ENCODE results near the gene SERPINE1. TPM values are rescaled to one million over a fixed set of nuclear protein-coding genes. Genes with fewer than 3 reads are reported as not detected.

Gene SERPINE1
- total RNA-seq, 4 donors from 2014 or later: 1.3 to 26.2 (median 5.5) TPM

DNA sequence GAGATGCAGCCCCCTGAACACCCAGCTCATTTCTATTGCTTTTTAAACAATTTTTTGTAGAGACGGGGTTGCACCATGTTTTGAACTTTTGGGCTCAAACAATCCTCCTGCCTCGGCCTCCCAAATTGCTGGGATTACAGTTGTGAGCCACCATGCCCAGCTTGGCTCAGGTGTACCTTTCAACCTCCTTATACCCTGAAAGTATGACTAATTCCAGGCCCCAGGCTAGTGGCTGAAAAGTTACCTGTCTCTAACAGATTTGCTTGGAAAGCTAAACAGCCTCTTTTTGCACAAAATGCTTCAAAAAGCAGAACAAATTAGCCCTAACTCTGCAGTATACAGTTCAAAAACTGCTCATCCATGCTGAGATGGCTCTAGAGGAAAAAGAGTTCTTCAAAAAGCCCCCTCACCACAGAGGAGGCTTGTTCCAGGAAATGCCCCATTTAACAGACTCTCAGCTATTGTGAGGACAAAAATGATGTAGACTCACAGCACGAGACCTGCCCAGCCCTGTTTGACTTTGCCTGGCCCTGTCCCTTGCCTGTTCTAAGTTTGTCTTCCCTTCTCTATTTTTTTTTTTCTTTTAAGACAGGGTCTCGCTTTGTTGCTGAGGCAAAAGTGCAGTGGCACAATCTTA lies 14.0 kb downstream of the SERPINE1 start:
- 81% methylated on average over 4 of the region's 4 CpGs; no CpG with 5 or more reads in 1 of the 2 donors for WGBS, 2 donors (ENCODE audit: low coverage in 1 of 2)

DNA sequence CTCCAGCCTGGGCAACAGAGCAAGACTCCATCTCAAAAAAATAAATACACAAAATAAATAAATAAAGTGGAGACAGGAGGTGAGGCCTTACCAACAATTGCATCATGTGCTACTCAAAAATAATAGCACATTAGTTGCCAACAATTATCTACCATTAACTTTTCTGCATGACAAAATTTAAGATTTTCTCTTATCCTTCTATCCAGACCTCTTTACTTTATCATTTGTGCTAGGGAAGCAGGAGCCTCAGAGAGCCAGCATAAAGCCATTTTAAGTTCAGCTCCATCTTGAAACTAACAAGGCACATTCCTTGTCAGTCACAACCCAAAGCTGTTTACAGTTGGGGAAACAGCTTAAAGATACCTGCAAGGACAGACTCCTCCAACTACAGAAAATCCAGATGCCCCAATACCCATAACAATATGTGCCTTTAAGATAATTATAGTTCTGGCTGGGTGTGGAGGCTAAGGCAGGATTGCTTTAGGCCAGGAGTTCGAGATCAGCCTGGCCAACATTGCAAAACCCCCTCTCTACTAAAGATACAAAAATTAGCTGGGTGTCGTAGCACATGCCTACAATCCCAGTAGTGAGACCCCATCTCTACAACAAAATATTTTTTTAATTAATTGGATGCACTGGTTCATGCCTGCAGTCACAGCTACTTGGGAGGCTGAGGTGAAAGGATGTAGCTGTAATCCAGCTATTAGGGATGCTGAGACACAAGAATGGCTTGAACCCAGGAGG lies 25.2 kb downstream of the SERPINE1 start:
- intact Hi-C loops (cut with DNase I; ENCODE audit: low total_unique reads): no loop called here
- Histone ChIP-seq H3K4me1 (peaks cover 5 to 16% (median 9%) of the 10 kb centered on the region in 4 donors), H3K27me3 (no peaks in the 10 kb centered on the region), H3K4me3 (no peak overlapping the region), H3K9me3 (no peaks in the 10 kb centered on the region), H3K36me3 (no peaks in the 10 kb centered on the region), H3K27ac (no peak overlapping the region)
- no peak for TF ChIP-seq POLR2A (IDR thresholded peaks at IDR 0.05)
- TF ChIP-seq CTCF (IDR thresholded peaks at IDR 0.05): no peak
- TF ChIP-seq POLR2AphosphoS5 (IDR thresholded peaks at IDR 0.05): no peak
- no peak for TF ChIP-seq EP300 (IDR thresholded peaks at IDR 0.05; ENCODE audit: low read depth)
- 60 to 73% methylated on average over 1 to 2 of the region's 2 CpGs for WGBS, 2 donors (ENCODE audit: low coverage in 1 of 2)
- in situ Hi-C loops (cut with MboI; ENCODE audit: low pct_ligation_motif_present in 1 of 4, low pct_unique_long_range_greater_than_20kb in 1 of 4, low sequenced_read_pairs in 3 of 4): no loop called here
- DNase-seq: no peak

More for the DNA sequence above, 14.0 kb downstream of the SERPINE1 start:
- no peak for TF ChIP-seq CTCF (IDR thresholded peaks at IDR 0.05)
- TF ChIP-seq POLR2A (IDR thresholded peaks at IDR 0.05): no peak
- TF ChIP-seq EP300 (IDR thresholded peaks at IDR 0.05; ENCODE audit: low read depth): no peak
- TF ChIP-seq POLR2AphosphoS5 (IDR thresholded peaks at IDR 0.05): no peak
- peaks cover 7 to 31% (median 15%) of the 10 kb centered on the region in 4 donors for H3K4me1 ChIP-seq
- in situ Hi-C loops (cut with MboI; ENCODE audit: low pct_ligation_motif_present in 1 of 4, low pct_unique_long_range_greater_than_20kb in 1 of 4, low sequenced_read_pairs in 3 of 4): loop anchor here in 2 of 4 donors (10.0 to 25.0 kb wide), 4 partner anchors 54 to 246 kb away; partner anchors contain the start of gene ACHE (in 1 of the 2)
- intact Hi-C loops (cut with DNase I; ENCODE audit: low total_unique reads): loop anchor here (5.0 kb wide), 1 partner anchor 141 kb away; no protein-coding TSS in a partner anchor
- H3K4me3 ChIP-seq: no peak overlapping the region
- no peak for DNase-seq
- no peaks in the 10 kb centered on the region for H3K9me3 ChIP-seq
- no peaks in the 10 kb centered on the region for H3K36me3 ChIP-seq
- H3K27ac ChIP-seq: no peak overlapping the region
- H3K27me3 ChIP-seq: peaks cover 7% of the 10 kb centered on the region

DNA sequence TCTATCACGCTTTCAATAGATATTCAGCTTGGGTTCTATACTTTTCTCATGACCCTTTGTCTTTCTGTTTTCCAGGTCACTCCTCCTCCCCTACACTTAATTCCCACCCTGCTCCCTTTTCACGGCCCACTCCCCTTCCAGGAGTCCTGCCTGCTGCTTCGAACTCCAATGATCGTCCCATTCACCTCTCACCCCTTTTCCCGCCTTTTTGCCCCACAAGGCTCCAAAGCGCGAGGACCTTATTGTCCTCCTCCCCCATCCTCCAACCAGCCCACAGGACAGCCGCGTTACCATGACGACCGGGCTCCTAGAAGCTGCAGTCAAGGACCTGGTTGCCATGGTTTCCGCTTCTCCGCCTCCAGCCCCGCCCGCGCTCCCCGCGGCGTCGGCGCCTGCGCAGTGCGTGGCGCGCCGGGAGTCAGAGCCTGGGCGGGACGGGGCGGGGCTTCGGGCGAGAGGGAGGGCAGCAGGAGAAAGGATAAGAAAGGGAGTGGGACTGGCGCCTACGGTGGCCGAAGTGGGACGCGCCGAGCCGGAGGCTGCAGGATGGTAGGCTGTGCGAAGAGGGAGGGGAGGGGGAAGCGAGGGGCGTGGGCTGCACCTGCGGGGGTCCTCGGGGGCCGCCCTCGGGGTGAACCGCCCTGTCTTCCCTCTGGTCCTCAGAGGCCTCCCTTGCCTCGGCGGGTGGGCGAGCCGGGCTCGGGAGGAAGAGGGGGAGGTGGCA lies 27.2 kb downstream of the SERPINE1 start, which contains the start of gene AP1S1:
Gene AP1S1 (plus strand): TSS at position 508 of the 724 bp plus-strand sequence. CDS start 39 bp downstream, at position 547.
- WGBS, 2 donors (ENCODE audit: low coverage in 1 of 2): 4 to 36% methylated on average over 5 to 44 of the region's 51 CpGs
- Histone ChIP-seq H3K27ac (peak within 1 kb of the TSS; percentile 66 to 85 (median 78)), H3K27me3 (no peaks in the 10 kb centered on the region), H3K4me3 (peak within 1 kb of the TSS; percentile 59 to 96 (median 88)), H3K4me1 (peaks cover 5 to 16% (median 10%) of the 10 kb centered on the region in 4 donors), H3K9me3 (no peaks in the 10 kb centered on the region), H3K36me3 (peaks cover 0 to 8% (median 0%) of the 10 kb centered on the region in 4 donors)
- peak; percentile 37 for TF ChIP-seq POLR2A (IDR thresholded peaks at IDR 0.05)
- TF ChIP-seq POLR2AphosphoS5 (IDR thresholded peaks at IDR 0.05): peak; percentile 45 to 88 (median 51)
- TF ChIP-seq EP300 (IDR thresholded peaks at IDR 0.05; ENCODE audit: low read depth): no peak
- peak; percentile 96 for DNase-seq
- in situ Hi-C loops (cut with MboI; ENCODE audit: low pct_ligation_motif_present in 1 of 4, low pct_unique_long_range_greater_than_20kb in 1 of 4, low sequenced_read_pairs in 3 of 4): no loop called here
- intact Hi-C loops (cut with DNase I; ENCODE audit: low total_unique reads): no loop called here

DNA sequence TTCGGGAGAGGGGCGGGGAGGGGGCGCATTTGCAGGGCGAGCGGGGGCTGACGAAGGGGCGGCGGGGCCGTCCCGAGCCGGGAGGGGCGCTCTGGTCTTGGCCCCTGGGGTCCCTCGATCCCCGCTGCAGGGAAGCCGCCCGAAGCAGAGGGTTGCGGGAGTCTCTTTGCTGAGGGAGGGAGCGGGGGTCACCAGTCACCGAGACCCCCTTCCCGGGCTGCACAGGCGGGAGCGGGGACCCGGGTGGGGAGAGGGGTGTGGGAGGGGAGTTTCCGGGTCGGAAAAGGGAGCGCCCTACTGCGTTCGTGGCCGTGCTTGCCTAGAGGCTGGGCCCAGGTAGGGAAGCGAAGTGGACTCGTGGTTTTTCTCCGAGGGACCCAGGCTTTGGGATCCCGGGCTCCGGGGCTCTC lies 27.8 kb downstream of the SERPINE1 start:
- in situ Hi-C loops (cut with MboI; ENCODE audit: low pct_ligation_motif_present in 1 of 4, low pct_unique_long_range_greater_than_20kb in 1 of 4, low sequenced_read_pairs in 3 of 4) (no loop called here), intact Hi-C loops (cut with DNase I; ENCODE audit: low total_unique reads) (no loop called here)
- peak; percentile 54 for DNase-seq

More for the DNA sequence above, 27.8 kb downstream of the SERPINE1 start:
- Histone ChIP-seq H3K27me3 (no peaks in the 10 kb centered on the region), H3K4me1 (peaks cover 5 to 16% (median 10%) of the 10 kb centered on the region in 4 donors), H3K36me3 (peaks cover 0 to 8% (median 3%) of the 10 kb centered on the region in 4 donors), H3K4me3 (peak overlapping the region; percentile 59 to 96 (median 88)), H3K27ac (peak overlapping the region; percentile 66 to 85 (median 78)), H3K9me3 (no peaks in the 10 kb centered on the region)
- TF ChIP-seq CTCF (IDR thresholded peaks at IDR 0.05) (no peak), EP300 (IDR thresholded peaks at IDR 0.05; ENCODE audit: low read depth) (no peak), POLR2AphosphoS5 (IDR thresholded peaks at IDR 0.05) (no peak), POLR2A (IDR thresholded peaks at IDR 0.05) (no peak)
- WGBS, 2 donors (ENCODE audit: low coverage in 1 of 2): 0% methylated on average over 17 of the region's 34 CpGs; no CpG with 5 or more reads in 1 of the 2 donors

All from transverse colon (tissue), 4 donors.